ENCODE data around the gene FKBP1A.

FKBP1A gene

GRCh38 chr20:1377341-1377871 is 15.4 kb downstream of the FKBP1A start:
- no peaks in the 10 kb centered on the region for H3K9me3 ChIP-seq
- no peak for TF ChIP-seq CTCF (IDR thresholded peaks at IDR 0.05)
- H3K4me3 ChIP-seq (ENCODE audit: low read depth in 1 of 2, low read length in 1 of 2) = peak overlapping the region; percentile 16 to 42
- H3K4me1 ChIP-seq (ENCODE audit: control insufficient read depth in 1 of 2, insufficient read depth in 1 of 2, low read depth in 1 of 2, low read length in 1 of 2) = peaks cover 92 to 97% of the 10 kb centered on the region in 2 experiments
- H3K36me3 ChIP-seq = peaks cover 21% of the 10 kb centered on the region
- H3K27ac ChIP-seq = peak overlapping the region; percentile 88
- H3K27me3 ChIP-seq = no peaks in the 10 kb centered on the region

- Histone ChIP-seq H3K36me3 (peaks cover 28% of the 10 kb centered on the region), H3K27me3 (no peaks in the 10 kb centered on the region), H3K9me3 (no peaks in the 10 kb centered on the region), H3K27ac (peak overlapping the region; percentile 88), H3K4me3 (ENCODE audit: low read depth in 1 of 2, low read length in 1 of 2) (peak overlapping the region; percentile 39 to 42), H3K4me1 (ENCODE audit: control insufficient read depth in 1 of 2, insufficient read depth in 1 of 2, low read depth in 1 of 2, low read length in 1 of 2) (peaks cover 92 to 93% of the 10 kb centered on the region in 2 experiments)
- no peak for TF ChIP-seq CTCF (IDR thresholded peaks at IDR 0.05)
Measured at GRCh38 chr20:1376408-1377270, 16.2 kb downstream of the FKBP1A start.

- peaks cover 35% of the 10 kb centered on the region for H3K36me3 ChIP-seq
- H3K9me3 ChIP-seq = no peaks in the 10 kb centered on the region
- peak overlapping the region; percentile 39 to 42 for H3K4me3 ChIP-seq (ENCODE audit: low read depth in 1 of 2, low read length in 1 of 2)
- TF ChIP-seq CTCF (IDR thresholded peaks at IDR 0.05) = no peak
- H3K4me1 ChIP-seq (ENCODE audit: control insufficient read depth in 1 of 2, insufficient read depth in 1 of 2, low read depth in 1 of 2, low read length in 1 of 2) = peaks cover 92 to 93% of the 10 kb centered on the region in 2 experiments
- H3K27me3 ChIP-seq = no peaks in the 10 kb centered on the region
- H3K27ac ChIP-seq = peak overlapping the region; percentile 88
Measured at GRCh38 chr20:1376007-1376406, 16.8 kb downstream of the FKBP1A start.

- H3K36me3 ChIP-seq = peaks cover 40% of the 10 kb centered on the region
- peaks cover 92 to 93% of the 10 kb centered on the region in 2 experiments for H3K4me1 ChIP-seq (ENCODE audit: control insufficient read depth in 1 of 2, insufficient read depth in 1 of 2, low read depth in 1 of 2, low read length in 1 of 2)
- TF ChIP-seq CTCF (IDR thresholded peaks at IDR 0.05) = no peak
- H3K9me3 ChIP-seq = no peaks in the 10 kb centered on the region
- no peaks in the 10 kb centered on the region for H3K27me3 ChIP-seq
- H3K4me3 ChIP-seq (ENCODE audit: low read depth in 1 of 2, low read length in 1 of 2) = peak overlapping the region; percentile 39 to 42
- peak overlapping the region; percentile 88 for H3K27ac ChIP-seq
Measured at GRCh38 chr20:1375515-1375914, 17.3 kb downstream of the FKBP1A start.

- no peaks in the 10 kb centered on the region for H3K27me3 ChIP-seq
- H3K4me1 ChIP-seq (ENCODE audit: control insufficient read depth in 1 of 2, insufficient read depth in 1 of 2, low read depth in 1 of 2, low read length in 1 of 2) = peaks cover 92 to 93% of the 10 kb centered on the region in 2 experiments
- peaks cover 47% of the 10 kb centered on the region for H3K36me3 ChIP-seq
- H3K27ac ChIP-seq = peak overlapping the region; percentile 88
- no peak overlapping the region for H3K4me3 ChIP-seq (ENCODE audit: low read depth in 1 of 2, low read length in 1 of 2)
- TF ChIP-seq CTCF (IDR thresholded peaks at IDR 0.05) = no peak
- H3K9me3 ChIP-seq = no peaks in the 10 kb centered on the region
Measured at GRCh38 chr20:1374246-1374645, 18.6 kb downstream of the FKBP1A start.

All from neutrophil (primary cell).